Bronchus fibroblast of lung (primary cell): ENCODE results near the gene H2AZ2. TPM values are rescaled to one million over a fixed set of nuclear protein-coding genes. Genes with fewer than 3 reads are reported as not detected.

Experiments used
- total RNA-seq: library from RNA; depleted of rRNA; stranded (reverse); fragments of >200 nt; gene quantifications from 2 replicates; pipeline ENCODE4 v1.2.3, GENCODE V29; 2015

The H2AZ2 gene
- 260 TPM in 2 replicates for total RNA-seq

DNA sequence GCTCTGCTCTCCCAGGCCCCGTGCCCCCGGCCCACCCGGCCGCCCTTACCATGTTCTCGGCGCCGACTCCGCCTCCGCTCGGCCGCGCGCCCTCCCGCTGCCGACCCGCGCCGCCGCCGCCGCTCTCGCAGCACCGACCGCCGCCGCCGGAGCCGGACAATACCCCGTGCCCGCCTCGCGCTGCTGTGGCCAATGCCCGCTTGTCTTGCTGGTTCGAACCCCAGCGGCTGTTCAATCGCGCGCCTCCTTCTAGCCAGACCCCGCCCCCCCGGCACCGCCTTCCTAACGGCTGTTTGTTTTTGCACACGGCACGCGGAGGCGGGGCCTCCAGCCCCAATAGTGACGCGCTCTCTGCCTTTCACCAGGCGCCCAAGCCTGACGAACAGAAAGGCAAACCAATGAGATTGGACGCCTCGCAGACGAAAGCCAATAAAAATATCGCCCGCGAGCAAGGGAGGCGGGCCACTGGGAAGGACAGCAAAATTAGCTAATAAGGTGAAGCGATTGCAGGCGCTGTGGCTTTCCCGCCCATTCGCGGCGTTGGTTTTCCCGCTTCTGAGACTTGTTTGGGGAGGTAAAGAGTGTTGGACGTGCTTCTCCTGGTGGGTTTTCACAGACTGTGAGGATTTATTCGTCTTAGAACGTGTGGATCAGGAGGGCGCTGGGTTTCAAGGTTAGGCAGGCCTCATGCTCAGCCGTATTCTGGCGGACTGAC, at the start of gene H2AZ2:
TSS of gene H2AZ2 (minus strand) at position 168 of the 715 bp plus-strand sequence. CDS start at position 52, 116 bp downstream.

DNA sequence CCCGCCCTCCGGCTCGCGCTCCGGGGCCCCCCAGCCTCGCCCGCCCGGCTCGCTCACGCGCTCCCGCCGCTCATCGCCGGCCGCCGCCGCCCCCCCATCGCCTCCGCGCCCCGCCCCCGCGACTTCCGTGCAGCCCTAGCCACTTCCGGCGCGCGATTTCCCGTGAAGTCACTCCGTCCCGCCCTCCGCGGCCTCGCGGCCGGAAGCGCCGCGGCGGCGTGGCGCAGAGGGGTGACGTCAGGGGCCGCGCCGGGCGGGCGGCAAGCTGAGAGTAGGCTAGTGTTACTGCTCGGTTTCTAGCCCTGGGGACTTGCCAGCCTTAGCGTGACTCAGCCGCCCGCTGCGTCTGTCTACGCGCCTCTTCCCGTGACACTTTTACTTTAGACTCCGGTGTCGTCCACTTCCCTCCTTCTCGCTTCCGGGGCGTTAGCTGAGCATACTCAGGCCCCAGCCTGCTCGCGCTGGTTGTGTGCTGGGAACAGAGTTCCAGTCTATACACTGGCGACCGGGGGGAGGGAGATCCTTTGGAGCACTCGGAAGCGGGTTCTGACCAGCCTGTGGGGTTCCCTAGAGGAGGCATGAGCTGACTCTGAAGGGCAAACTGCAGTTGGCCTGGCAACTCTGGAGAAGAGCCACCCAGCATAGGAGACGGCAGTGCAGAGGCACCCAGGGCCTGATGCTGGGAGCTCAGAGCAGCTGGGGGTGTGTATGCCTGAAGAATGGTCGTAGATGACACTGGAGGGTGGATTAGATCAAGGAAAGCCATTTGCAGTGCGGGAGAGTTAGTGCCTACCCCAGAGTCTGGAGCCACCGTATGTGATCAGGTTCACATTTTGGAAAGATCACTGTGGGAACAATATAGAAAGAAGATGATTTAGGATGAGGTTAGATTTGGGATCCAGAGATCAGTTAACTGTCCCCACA, 37.8 kb upstream of the H2AZ2 start, which contains the start of gene PURB:
TSS of gene PURB (minus strand) at position 137 of the 924 bp plus-strand sequence. CDS start 182 bp downstream, outside the sequence.

DNA sequence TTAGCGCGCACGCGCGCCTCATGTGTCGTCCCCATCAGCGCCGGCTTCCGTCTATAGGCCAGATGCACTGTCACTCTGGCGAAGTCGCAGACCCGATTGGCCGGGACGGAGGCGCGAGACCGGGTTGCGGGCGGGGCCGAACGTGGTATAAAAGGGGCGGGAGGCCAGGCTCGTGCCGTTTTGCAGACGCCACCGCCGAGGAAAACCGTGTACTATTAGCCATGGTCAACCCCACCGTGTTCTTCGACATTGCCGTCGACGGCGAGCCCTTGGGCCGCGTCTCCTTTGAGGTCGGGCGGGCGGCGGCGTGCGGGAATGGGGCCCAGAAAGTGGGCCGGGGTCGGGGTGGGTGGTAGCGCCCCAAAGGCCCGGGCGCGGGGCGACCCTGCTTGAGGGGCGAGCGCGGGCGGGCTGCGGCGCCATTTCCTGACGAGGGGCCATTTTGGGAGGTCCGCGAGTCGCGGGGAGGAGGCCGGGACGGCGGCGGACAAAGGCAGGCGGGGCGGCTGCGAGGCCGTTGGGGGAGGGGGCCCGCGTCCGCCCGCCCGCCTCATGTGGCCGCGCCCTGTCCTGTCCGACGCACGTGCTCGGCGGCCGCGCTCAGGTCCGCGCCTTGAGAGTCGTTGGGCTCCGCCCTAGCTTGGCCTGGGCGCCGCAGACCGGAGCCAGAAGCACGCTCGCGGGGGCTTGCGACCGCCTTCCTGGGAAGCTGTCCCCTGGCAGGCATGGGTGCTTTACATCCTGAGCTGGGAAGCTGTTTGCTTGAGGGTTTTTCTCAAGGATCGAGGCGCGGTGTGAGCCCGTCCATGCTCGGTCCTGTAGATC, 51.2 kb downstream of the H2AZ2 start, which contains the start of gene PPIA:
TSS of gene PPIA (plus strand) at position 178 of the 825 bp plus-strand sequence. CDS start at position 222, 44 bp downstream.

Other genes with a start within 250 kb of the H2AZ2 start
- 99.9 and 105 TPM in 2 replicates for gene OGDH, start 241.5 kb downstream of the H2AZ2 start, total RNA-seq
- gene ZMIZ2, start 99.2 kb downstream of the H2AZ2 start, total RNA-seq, result 16.0 and 21.3 TPM in 2 replicates
- 3,457 and 3,797 TPM in 2 replicates for gene PPIA, start 51.4 kb downstream of the H2AZ2 start, total RNA-seq
- gene PURB, start 37.4 kb upstream of the H2AZ2 start, total RNA-seq, result 4.5 and 6.4 TPM in 2 replicates
- gene MYO1G, start 130.9 kb upstream of the H2AZ2 start, total RNA-seq, result under 0.01 TPM in 1 of 2 replicates, not detected in the other
- 62.0 and 62.9 TPM in 2 replicates for gene CCM2, start 152.1 kb upstream of the H2AZ2 start, total RNA-seq
- 3.6 and 4.2 TPM in 2 replicates for gene NACAD, start 240.9 kb upstream of the H2AZ2 start, total RNA-seq